Suprapubic skin (tissue), 3 donors: Measurements from ENCODE around the gene TECPR2.

Experiments used
- EP300 ChIP-seq: sonication (generic); formaldehyde crosslinking; IDR thresholded peaks from one replicate; pipeline ENCODE4 v1.6.1; 2017; ENCODE audit warnings: antibody characterized with exemption
- POLR2A ChIP-seq, 2 donors: fragments of 450-650 bp; IDR thresholded peaks; one replicate each; pipeline ENCODE4 v1.6.1; 2017; ENCODE audit warnings: antibody characterized with exemption in 2 of 2, mild to moderate bottlenecking in 2 of 2, moderate library complexity in 2 of 2
- TF ChIP-seq, protein P1 (sequence below), 2 donors: fragments of 200-600 bp in 1 of 2; fragments of 450-650 bp in 1 of 2; sonication (generic) in 1 of 2; IDR thresholded peaks; one replicate each; pipeline ENCODE4 v1.5.1; 2016 to 2019; ENCODE audit warnings: antibody characterized with exemption in 2 of 2, mild to moderate bottlenecking in 1 of 2, moderate library complexity in 1 of 2

DNA sequence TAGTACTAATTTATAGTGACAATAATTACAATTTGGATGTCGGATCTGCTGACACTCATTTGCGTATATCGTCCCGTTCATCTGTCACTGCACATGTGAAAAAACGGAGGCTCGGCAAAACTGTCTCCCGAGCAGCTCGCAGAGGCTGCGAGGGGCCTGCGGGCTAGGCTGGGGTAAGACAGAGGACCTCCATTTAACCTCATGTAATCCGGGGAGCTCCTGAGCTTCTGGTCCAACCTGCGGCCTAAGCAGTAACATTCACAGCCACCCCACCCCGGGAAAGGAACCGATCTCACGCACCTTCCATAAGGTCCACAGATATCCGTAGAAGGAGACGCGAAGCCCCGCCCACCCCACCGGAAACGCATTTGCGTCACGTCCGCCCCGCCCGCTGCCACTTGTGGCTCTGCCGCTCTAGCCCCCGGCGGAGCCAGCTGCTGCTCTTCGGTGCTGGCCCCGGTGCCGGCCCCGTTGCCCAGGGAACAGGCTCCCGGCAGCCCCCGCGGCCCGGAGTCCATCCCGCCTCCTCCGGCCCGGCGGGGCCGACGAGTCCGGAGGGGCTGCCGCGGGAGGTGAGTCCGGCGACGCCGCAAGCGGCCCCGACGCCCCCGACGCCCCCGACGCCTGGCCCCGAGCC lies at the start of gene TECPR2, which contains the start of gene CINP:
- TF ChIP-seq, protein P1, sequence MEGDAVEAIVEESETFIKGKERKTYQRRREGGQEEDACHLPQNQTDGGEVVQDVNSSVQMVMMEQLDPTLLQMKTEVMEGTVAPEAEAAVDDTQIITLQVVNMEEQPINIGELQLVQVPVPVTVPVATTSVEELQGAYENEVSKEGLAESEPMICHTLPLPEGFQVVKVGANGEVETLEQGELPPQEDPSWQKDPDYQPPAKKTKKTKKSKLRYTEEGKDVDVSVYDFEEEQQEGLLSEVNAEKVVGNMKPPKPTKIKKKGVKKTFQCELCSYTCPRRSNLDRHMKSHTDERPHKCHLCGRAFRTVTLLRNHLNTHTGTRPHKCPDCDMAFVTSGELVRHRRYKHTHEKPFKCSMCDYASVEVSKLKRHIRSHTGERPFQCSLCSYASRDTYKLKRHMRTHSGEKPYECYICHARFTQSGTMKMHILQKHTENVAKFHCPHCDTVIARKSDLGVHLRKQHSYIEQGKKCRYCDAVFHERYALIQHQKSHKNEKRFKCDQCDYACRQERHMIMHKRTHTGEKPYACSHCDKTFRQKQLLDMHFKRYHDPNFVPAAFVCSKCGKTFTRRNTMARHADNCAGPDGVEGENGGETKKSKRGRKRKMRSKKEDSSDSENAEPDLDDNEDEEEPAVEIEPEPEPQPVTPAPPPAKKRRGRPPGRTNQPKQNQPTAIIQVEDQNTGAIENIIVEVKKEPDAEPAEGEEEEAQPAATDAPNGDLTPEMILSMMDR (IDR thresholded peaks at IDR 0.05): no peak
- TF ChIP-seq EP300 (no peak), POLR2A (IDR thresholded peaks at IDR 0.05) (peak in 1 of 2 donors; percentile 69)
